Measurements from ENCODE around the gene SPDYC.
A peak's percentile ranks its signal among the peaks of the same experiment; 100 is the strongest.
"Not testable (repeated sequence)": the region's sequence is repeated elsewhere in the genome, so short reads cannot be mapped to it uniquely, and the experiment has no call there.

SPDYC gene

DNA sequence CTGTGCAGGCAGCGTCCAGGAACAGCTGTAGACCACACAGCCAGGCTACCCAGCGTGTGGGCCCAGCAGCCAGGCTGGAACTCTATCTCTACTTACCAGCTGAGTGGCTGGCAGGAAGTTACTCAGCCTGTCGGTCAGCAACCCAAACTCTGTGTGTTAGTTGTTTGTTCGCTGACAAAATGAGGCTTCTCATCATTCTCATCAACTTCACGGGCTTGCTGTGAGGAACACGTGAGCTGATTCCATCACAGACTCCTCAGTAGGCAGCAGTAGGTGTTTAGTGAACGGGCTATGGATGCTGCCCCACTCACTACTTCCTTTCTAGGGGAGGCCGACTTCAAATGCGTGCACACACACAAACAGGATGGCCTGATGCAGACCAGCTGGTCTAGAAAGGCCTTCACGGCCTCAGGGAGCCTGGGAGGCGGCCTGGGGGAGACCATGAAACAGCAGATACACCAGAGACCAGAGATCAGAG, 830 bp upstream of the SPDYC start:
- no peak for DNase-seq

DNA sequence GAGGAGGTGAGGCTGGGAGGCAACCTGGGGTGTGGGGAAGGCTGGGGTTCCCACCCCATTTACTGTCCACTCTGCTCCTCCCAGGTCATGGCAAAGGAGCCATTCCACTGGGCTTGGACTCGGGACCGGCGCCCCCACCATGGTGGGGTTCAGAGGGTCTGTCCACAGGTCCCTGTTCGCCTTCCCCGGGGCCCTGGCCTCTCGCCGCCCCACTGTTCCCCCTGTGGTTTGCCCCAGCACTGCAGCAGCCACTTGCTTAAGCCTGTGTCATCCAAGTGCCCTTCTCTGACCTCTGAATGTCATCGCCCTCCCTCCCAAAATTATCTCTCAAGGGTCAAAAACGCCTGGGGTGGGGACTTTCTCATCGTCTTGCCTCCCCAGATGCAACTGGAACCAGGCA, 2.6 kb downstream of the SPDYC start:
- no peak for DNase-seq

DNA sequence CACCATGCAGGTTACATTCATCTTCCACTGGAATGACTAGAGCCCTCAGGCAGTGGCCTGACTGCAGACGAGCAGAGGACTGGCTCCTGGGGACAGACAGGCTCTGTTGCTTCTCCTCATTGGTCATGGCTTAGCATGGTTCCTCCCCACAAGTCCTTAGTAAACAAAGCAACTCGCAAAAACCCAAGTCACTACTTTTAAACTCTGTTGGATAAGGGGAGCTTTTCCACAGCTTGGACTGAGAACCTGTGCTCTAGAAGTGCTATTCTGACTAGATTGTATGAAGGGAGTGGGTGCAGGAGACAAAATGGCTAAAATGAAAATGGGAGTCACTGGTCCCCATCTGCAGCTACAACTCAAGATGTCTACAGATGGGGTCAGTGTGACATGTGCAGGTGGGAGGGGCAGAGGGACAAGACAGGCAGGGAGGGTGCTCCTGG, 4.6 kb downstream of the SPDYC start:
- not testable (repeated sequence) for DNase-seq

DNA sequence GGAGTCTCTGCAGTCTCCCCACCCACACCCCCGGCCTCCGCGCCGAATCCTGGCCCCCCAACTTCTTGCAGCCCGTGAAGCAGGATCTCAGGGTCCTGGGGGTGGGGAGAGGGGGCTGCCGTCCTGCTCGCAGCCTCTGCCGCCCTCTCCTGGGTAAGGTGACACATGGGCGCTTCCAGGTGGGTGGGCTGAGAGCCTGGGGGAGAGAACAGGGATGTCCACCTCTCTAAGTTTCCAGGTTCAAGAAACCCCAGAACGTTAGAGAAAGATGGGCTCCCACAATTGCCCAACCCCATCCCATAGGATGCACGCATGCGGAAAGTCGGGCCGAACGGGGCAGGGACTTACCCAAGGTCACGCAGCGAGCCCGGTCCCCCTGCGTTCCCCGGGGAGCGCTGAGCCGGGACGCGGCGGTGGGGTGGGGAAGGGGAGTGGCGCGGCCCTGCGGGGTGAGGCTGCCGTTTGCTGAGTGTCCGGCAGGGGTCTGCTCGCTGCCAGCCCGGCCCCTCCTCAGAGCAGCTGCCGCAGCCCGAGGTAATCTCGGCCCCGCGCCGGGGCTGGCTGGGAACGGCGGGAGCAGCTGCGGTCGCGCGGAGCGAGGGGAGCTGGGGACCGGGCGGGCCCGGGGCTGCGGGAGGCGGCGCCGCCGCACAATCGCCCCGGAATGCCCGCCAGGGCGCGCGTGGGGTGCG, 11.0 kb downstream of the SPDYC start:
- DNase-seq = peak; percentile 64

DNA sequence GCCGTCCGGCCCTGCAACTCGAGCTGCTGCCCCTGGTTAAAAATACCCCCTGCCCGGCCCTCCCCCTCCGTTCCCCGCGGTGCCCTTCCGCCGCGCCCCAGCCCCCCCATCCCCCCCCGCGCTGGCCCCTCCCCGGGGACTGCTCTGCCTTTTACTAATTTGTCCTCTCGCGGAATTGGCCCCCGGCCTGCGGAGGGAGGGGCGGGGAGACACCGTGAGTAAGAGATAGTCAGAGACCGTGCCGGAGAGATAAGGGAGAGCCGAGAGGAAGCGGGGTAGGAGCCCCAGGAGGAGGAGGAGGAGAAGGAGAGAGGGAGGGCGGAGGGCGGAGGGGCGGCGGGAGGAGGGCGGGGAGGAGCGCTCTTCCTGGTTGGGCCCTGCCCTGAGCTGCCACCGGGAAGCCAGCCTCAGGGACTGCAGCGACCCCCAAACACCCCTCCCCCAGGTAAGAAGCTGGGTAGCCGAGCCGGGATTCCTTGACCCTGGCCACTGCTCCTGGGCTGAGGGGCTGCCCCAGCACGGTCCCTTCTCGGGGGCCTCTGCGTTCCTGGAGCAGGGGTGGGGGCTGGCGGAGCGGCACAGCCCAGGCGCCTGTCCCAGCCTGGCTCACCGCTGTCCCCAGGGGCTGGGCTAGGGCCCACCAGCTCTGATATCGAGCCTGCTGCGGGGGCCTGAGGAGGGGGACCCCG, 11.7 kb downstream of the SPDYC start, which contains the start of gene CAPN1:
CAPN1 (plus strand) TSS at position 360 of the 689 bp plus-strand sequence. CDS start 774 bp downstream, outside the sequence.
- DNase-seq = peak; percentile 67

DNA sequence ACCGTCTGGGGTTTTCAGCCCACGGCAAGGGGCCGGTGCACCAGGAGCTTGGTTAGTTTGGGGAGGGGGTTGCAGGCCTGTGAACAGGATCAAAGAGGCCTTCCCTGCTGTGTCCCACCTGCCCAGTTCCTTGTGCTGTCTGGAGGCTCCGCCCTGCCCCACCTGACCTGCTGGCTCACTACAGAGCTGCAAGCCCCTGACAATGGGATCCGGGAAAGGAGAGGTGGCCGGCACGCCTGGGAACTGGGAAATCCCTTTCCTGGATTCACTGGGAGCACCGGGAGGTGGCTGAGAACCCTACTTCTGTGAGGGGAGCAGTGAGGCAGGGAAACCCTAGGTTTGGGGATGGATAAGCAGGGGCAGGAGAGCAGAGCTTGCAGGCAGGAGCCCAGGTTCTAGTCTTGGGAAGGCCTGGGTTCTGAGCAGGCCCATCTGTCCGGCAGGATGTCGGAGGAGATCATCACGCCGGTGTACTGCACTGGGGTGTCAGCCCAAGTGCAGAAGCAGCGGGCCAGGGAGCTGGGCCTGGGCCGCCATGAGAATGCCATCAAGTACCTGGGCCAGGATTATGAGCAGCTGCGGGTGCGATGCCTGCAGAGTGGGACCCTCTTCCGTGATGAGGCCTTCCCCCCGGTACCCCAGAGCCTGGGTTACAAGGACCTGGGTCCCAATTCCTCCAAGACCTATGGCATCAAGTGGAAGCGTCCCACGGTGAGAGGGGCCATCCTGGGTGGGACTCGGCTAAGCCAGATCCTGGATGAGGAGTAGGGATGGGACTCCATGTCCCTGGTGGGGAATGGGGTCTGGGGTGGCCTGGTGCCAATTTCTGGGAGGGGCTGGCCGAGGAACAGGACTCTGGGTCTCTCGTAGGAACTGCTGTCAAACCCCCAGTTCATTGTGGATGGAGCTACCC, 12.5 kb downstream of the SPDYC start:
- no peak for DNase-seq

DNA sequence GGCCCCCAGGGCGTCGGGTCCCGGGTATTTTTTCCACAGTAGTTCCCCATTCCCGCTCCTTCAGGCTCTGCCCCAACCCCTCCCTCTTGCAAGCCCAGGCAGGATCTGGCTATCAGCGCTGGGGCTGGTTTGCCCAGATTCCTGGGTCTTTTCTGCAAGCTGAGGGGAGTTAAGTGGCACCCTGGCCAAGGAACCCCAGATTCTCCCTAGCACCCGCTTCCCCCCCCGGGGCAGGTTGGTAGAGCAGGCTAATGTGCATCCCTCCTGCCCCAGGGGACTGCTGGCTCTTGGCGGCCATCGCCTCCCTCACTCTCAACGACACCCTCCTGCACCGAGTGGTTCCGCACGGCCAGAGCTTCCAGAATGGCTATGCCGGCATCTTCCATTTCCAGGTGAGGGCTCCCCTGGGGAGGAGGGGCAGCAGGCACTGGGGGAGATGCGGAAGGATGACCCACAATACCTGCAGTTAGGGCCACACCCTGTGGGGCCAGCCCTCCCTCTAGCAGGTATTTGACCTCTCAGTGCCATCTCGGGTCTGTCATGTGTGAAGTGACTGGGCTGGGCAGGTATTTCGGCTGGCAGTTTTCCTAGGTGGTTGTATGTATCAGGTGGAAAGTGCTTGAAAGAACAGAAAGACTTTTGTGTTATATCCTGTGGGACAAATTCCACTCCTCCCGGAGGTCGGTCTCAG, 13.3 kb downstream of the SPDYC start:
- no peak for DNase-seq

DNA sequence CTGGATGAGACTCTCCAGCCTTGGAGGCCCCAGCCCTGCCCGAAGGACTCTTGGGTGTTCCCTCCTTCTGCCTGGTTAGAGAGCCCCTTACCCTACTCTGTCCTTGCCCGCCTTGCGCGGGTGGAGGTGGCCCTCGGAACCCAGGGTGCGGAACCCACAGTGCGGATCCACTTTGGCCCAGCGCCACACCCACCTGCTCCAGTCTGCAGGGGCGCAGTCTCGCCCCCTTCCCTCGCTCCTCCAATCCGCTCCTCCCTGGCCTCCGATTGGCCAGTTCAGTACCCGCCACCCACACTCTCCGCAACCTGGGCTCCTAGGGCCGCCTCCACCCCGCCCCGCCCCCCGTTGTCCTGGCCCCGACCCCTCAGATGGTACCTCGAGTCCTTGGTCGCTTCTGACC, 14.1 kb downstream of the SPDYC start:
- DNase-seq = no peak

DNA sequence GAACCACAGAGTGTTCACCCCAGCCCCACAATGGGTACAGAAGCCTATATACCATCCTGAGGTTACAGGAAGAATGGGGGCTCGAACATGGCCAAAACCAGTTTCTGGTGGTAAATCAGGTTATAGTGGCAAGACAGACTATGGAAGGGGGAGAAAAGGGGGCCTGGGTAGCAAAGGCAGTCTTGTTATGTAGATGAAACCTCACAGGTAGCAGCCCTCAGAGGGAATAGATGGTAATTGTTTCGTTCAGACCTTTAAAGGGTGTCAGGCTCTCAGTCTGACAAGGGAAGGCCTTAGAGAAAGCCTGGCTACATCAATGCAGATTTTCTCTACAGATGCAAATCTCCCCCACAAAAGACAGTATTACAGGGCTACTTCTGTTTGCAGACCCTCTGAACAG, 15.1 kb downstream of the SPDYC start:
- no peak for DNase-seq

DNA sequence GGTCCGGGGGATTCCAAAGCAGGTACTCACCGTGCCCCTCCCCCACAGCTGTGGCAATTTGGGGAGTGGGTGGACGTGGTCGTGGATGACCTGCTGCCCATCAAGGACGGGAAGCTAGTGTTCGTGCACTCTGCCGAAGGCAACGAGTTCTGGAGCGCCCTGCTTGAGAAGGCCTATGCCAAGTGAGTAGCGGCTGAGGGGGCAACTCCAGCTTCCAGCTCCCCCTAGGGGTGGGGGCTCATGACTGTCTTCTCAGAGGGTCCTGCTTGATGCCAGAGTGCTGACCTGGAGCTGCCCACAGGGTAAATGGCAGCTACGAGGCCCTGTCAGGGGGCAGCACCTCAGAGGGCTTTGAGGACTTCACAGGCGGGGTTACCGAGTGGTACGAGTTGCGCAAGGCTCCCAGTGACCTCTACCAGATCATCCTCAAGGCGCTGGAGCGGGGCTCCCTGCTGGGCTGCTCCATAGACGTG, 15.9 kb downstream of the SPDYC start:
- DNase-seq = no peak

DNA sequence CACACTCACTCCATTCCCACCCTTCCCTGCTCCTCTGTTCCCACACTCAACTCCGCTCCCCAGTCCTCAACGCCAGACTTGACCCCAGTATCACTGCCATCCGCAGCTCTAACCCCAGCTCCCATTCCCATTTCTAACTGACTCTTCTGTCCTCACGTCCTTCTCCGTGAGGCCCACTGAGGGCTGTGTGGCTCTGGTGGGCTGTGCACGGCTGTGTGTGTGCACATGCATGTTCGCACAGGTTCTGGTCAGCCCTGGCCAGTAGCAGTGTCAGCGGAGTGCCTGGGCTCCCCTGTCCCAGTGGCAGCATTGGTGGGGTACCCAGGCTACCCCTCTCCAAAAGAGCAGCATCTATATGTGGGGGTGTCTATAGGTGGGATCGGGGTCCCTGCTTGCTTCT, 16.7 kb downstream of the SPDYC start:
- DNase-seq = no peak

DNA sequence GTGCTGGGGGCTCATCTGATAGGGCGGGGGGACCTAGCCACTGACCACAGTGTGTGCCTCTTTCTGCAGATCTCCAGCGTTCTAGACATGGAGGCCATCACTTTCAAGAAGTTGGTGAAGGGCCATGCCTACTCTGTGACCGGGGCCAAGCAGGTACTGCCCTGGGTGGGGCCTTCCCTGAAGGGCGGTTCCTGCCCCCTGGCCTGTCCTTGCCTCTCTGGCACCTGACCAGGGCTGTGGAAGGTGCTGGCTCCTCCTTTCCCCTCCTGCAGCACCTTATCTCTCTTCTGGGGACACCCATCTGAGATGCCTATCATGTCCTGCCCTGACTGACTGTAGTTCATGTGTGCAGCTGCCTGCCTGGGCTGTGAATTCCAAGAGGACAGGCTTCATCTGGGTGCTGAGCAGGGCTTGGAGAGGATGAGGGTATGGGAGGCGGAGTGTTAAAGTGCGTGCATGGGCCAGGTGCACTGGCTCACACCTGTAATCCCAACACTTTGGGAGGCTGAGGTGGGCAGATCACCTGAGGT, 17.2 kb downstream of the SPDYC start:
- no peak for DNase-seq

DNA sequence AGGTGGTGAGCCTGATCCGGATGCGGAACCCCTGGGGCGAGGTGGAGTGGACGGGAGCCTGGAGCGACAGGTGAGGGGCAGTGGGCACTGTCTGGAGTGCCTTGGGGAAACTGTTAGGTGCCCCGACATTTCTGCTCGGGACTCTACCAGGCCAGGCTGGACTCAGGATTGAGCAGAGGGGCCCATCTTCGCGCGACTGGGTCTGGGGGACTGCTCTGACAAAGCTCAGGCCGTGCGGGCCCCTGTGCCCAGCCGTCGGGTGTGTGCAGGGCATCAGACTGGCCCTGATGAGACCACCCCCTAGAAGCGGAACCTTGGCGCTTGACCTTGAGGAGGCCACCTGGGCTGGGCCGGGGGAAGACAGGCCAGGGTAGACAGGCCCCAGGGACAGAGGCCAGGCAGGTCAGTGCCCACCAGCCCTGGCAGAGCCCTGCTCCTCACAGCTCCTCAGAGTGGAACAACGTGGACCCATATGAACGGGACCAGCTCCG, 18.0 kb downstream of the SPDYC start:
- no peak for DNase-seq

DNA sequence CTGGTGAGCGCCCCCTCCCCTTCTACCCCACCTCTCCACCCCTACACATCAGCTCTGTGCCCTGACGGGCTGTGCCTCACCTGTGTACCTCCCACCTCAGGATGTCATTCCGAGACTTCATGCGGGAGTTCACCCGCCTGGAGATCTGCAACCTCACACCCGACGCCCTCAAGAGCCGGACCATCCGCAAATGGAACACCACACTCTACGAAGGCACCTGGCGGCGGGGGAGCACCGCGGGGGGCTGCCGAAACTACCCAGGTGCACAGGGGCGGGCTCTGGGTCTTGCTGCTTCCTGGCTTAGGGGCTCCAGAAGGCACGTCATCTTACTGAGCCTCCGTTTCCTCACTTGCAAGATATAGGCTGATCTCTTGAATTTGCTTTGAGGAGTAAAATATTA, 18.5 kb downstream of the SPDYC start:
- DNase-seq = no peak

DNA sequence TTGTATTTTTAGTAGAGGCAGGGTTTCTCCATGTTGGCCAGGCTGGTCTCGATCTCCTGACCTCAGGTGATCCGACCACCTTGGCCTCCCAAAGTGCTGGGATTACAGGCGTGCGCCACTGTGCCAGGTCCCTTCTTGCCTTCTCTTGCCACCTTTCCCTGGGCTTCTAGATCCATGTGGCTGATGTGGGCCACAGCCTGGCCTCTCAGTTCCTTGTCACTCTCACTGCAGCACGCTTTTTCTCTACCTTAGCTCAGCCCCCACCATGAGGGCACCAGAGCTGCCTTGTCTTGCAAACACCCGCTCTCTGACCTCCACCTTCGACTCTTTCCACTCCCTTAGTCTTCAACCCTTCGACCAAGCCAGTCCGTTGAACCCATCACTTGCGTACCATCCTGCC, 19.2 kb downstream of the SPDYC start:
- no peak for DNase-seq

DNA sequence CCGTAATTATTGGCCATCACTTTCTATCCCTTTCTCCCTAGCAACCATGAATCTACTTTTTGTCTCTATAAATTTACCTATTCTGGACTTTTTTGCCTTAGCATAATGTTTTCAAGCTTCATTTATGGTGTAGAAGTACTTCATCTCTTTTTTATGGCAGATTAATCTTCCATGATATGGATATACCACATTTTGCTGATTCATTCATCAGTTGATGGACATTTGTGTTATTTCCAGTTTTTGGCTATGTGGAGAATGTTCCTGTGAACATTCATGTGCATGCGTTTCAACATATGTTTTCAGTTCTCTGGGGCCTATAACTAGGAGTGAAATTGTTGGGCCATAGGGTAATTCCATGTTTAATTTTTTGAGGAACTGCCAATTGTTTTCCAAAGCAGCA, 24.5 kb downstream of the SPDYC start:
- DNase-seq = no peak

DNA sequence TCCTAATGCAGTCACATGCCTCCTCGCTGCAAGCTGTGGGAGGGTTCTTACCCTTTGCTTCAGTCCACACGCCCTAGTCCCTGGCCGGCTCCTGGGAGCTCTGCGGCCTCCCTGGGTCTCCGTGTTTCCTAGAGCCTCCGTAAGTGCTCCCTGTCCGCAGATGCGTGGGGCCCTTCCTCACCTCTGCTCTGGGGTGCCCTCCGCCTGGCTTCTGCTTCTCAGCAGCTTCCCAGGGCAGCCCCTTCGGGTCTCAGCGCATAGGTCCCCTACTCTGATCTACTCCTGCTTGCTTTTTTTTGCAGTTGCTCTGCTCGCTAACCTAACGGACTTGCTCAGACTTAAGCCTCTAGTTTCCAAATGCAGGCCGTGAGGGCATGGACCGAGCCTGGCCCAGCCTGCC, 34.1 kb downstream of the SPDYC start:
- no peak for DNase-seq

DNA sequence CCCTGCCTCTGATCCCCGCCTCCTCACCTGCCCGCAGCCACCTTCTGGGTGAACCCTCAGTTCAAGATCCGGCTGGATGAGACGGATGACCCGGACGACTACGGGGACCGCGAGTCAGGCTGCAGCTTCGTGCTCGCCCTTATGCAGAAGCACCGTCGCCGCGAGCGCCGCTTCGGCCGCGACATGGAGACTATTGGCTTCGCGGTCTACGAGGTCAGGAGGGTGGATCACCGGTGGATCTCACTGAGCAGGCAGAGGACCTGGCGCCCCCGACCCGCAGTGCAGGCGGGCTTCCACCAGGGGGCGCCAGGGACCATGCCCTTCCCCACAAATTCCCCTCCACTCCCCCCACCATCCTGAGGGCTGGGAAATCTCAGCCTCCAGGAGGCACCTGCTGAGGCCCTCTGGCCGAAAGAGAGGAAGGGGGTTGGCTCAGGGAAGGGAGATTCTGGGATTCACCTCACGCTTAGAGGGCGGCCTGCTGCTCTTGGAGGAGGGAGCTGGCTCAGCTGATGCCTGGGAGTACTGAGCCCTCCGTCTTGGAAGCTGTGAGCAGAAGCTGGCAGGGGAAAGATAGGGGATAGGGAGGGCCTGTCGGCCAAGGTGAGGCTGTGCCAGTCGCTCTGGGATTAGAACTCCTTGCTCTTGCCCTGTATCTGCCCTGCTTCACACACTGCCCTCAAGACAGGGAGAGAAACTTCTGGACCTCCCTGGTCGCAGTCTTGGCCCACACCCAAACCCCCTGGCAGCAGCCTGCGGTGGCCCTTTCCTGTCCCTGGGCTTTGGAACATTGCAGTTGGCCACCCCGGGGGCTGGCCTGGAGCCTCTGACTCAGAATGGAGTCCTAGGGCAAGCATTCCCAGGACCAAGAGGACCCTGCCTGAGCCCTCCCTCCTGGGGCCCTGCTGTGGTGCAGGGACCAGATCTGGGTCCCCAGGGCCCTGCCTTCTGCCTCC, 34.9 kb downstream of the SPDYC start:
- DNase-seq = peak; percentile 1

DNA sequence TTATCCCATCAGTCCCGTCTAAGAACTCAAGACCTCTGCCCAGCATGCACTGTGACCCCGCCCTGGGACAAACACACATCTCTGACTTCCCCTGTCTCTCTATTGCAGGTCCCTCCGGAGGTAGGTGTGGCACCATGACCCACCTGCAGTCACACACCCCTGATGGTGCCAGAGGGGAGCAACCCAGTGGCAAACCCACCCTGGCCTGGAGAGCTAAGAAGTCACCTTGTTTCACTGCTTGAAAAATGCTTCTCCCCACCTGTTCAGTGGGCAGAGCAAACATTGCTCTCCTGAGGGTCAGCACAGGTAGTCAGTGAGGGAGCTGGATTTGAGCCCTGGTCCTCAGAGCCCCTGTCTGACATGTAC, 35.6 kb downstream of the SPDYC start:
- no peak for DNase-seq

DNA sequence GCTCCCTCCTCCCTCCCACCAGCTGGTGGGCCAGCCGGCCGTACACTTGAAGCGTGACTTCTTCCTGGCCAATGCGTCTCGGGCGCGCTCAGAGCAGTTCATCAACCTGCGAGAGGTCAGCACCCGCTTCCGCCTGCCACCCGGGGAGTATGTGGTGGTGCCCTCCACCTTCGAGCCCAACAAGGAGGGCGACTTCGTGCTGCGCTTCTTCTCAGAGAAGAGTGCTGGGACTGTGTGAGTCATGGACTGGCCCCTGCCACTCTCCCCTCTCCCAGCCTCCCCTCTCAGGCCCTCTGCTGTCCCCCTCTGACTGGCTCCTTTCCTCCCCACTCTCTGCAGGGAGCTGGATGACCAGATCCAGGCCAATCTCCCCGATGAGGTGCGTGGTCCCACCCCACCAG, 36.4 kb downstream of the SPDYC start:
- DNase-seq = no peak

DNA sequence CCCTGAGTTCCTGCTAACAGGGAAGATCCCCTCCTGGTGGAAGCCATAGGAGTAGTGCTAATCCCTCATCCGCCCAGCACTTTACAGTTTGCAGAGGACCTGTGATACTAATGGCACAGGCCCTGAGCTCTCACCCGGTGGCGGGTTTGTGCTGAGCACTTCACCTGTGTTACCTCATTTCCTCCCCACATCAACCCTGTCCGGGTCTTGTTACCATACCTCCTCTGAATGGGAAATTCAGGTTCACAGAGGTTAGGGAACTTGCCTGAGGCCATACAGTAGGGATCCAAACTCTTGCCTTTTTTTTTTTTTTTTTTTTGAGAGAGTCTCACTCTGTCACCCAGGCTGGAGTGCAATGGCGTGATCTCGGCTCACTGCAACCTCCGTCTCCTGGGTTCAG, 36.9 kb downstream of the SPDYC start:
- DNase-seq = no peak
